ENCODE measurements around the gene SRI.

DNA sequence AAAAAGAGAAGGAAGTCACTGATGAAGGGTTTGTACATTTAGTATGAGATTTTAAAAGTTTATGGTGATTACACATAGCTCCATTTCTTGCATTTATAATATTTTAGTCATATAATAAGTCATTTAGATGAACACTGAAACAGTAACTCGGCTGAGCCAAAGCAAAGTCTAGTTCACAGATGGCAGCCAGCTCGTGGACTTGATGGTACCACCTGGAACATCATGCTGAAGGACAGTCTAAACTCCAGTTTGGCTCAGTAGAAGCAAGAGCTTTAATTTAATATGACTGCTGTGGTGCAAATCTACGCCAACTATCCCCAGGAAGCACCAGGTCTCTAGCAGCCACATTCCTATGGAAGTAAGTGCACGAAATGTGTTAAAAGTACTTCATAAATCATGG is 16.4 kb downstream of the SRI start:
- TF ChIP-seq POLR2A (IDR thresholded peaks at IDR 0.05; ENCODE audit: low read length) (no peak), GATA1 (IDR thresholded peaks at IDR 0.05; ENCODE audit: low read depth, low read length) (no peak)

All from erythroblast (primary cell).